Activated CD4-positive, alpha-beta T cell treated with anti-CD3 and anti-CD28 coated beads, Interleukin-2, Interleukin-6, amounts not matched to agents 100 ng/mL and 50 ng/mL, durations not matched to agents 16 hours and 8 hours (primary cell): ENCODE measurements around the gene LRTM2.
A peak's percentile ranks its signal among the peaks of the same experiment; 100 is the strongest.

ENCODE experiments used
- DNase-seq: peaks from one replicate; pipeline ENCODE4 v3.0.0-alpha.2; 2020

LRTM2 gene

DNA sequence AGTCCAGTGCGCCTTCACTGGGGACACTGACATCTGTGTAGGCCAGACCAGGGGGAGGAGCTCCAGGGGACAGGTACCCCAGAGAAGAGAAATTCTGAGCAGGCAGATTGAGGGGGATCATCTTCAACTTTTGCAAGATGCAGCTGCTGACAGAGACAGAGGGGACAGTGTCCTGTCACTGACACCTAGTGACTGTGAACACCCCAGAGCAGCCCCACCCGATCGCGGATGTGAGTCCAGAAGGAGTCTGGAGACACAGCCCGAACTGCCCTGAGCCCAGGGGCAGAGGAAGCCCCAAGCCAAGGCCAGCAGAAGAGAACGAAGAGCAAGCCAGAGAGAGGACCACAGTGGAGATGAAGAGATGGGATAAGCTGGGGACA, 21.7 kb upstream of the LRTM2 start:
- DNase-seq = no peak

DNA sequence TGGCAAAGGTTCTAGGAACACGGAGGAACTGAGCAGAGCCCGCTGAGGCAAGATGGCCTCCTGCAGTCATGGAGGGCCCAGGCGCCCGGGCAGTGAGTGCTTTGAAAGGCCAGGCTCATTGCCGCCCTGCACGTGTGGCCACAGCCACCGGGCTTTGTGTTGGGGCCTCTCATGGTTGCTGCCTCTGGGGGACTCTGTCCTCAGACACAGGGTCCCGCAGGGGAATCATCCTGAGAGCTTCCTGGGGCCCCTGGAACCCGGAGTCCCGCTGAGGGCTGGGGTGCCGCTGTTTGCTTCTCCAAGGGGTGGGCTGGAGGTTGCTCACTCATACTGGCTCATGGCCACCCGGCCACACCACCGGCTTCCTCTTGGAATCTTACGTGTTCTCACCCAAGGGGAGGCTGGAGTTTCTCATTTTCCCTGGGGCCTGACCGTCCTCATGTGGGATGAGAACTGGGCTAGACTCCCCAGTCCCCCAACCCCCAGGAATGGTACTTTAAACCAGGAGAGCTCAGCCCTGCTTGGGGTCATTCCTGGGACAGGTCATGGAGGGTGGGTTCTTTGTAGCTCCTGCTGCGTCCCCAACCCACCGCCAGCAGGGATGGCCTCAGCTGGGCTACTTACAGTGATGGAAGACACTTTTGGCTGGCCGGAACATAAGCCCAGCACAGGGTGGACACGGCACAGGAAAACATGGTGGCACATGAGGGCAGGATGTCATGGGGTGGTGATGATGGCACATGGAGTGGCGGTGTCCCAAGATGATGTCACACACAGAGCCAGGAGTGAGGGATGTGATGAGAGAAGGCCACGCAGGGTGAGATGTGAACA, 21.1 kb upstream of the LRTM2 start:
- DNase-seq = no peak

- DNase-seq = no peak
Measured at GRCh38 chr12:1799882-1800400, 20.4 kb upstream of the LRTM2 start.

GRCh38 chr12:1800401-1801302, 19.7 kb upstream of the LRTM2 start:
- peak; percentile 42 for DNase-seq

DNA sequence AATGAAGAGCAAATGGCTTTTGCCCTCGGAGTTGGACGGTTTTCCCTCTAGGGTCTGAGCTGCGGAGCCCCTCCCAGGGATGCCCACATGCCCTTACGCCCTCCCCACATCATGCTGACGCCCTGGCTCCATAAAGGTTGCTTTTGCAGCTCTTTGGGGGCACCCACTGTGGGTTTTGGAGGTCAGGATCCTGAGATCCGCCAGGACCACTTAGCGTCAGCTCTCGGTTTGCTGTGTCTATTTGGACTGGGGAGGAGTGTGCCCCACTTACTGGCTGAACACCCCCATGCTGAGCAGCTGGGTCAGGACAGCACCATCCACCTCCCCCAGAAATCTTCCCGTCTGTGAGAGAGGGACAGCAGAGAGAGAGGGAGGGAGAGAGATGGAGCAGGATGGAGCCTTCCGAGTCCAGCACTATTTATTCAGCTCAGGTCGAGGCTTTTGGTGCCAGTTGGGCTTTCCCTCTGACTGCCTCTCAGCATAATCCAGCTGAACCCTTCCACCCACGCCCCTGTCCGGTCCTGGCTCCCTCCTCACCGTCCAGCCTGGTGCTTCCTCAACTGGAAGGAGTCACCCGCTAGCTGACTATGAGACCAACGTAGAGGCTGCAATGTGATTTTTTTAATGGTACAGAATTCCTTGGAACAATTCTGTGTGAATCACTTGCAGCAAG, 18.9 kb upstream of the LRTM2 start:
- DNase-seq = no peak

DNA sequence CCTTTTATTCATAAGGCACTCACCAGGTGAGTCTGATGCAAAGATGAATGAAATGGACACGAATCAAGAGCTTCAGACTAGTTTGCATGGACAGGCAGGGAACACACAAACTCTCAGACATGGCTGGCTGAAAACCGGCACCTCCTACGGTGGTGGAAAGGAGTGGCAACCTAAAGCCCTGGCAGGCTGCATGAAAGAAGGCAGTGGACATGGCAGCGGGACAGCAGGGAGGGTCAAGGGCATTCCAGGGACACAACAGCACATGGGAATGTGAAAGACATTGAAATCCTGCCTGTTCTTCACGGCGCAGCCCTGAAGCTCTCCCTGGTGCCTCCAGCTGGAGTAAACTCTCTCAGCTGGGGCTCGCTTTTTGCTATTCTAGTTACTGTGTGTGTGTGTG, 16.6 kb upstream of the LRTM2 start:
- DNase-seq = no peak

DNA sequence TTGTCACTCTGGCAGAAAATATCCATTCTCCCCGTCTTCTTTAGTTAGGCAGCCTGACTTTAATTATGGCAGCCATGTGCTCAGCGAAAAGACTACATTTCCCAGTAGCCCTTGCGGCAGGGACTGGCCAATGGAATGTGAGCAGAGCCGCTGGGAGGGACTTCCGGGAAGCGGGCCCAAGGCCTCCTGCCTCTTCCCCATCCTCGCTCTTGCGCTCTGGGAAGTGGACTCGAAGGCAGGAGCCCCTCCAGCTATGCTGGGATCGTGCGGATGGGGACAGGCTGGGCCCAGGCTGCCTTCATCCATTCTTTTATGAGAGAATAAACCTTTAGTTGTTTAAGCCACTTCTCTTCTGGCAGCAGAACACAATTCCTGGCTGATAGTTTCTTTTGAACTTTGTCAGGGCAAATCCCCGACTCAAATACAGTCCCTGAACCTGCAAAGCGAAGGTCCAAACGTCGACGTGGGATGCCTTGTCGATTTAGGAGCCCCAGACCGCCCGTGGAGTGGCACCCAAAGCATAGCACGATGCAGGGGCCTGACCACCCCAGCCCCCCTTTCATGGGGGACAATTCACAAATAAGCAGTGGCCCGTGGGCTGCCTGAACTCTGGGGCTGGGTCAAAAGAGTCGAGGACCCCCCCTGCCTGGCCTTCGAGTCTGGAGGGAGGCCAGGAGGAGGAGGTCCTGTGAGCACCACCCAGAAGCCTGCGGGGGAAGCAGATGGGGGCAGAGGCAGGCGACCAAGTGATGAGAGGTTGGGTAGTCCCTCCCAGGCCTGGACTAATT, 15.6 kb upstream of the LRTM2 start:
- DNase-seq = peak; percentile 92

- no peak for DNase-seq
Measured at GRCh38 chr12:1805441-1806081, 14.8 kb upstream of the LRTM2 start.

GRCh38 chr12:1806301-1807086, 13.9 kb upstream of the LRTM2 start:
- DNase-seq = no peak

DNA sequence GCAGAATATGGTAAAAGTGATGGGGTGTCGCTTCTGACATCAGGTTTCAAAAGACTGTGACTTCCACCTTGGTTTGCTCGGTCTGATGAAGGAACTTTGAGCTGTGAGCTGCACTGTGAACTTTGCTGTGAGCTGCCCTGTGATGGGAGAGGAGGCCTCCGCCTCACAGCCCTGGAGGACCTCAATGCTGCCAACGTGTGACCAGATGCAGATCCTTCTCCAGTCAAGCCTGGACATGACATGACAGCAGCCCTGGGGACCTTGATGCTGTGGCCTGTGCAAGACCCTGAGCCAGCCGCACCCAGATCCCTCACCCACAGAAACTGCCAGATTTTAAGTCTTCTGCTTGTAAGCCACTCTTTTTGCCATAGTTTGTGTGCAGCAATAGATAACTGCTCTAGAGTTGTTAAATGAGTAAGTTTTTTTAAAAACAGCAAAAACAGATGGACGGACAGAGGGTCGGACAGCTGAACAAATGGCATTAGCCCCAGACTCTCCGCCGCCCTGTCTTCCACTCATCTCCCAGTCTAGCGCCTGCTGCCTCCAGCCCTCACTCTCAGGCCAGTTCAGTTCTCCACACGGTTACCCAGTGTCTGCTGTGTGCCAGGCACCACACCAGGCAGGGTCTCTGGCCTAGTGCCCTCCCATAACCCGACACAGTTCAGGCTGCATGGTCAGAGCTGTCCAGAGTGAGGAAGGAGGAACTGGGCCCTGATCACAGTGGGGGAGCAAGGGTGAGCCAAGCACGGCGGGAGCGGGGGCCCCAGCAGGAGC, 13.1 kb upstream of the LRTM2 start:
- no peak for DNase-seq

- no peak for DNase-seq
Measured at GRCh38 chr12:1808036-1808797, 12.1 kb upstream of the LRTM2 start.

- no peak for DNase-seq
Measured at GRCh38 chr12:1808798-1809480, 11.4 kb upstream of the LRTM2 start.

GRCh38 chr12:1809591-1810190, 10.7 kb upstream of the LRTM2 start:
- no peak for DNase-seq

GRCh38 chr12:1810201-1810930, 10.0 kb upstream of the LRTM2 start:
- no peak for DNase-seq

GRCh38 chr12:1810931-1811280, 9.5 kb upstream of the LRTM2 start:
- DNase-seq = no peak

GRCh38 chr12:1811281-1811947, 9.0 kb upstream of the LRTM2 start:
- peak; percentile 58 for DNase-seq

GRCh38 chr12:1811948-1812291, 8.4 kb upstream of the LRTM2 start:
- no peak for DNase-seq
